Ectodermal cell (in vitro differentiated cells): ENCODE measurements around the gene DDR1.
"Not testable (repeated sequence)": the region's sequence is repeated elsewhere in the genome, so short reads cannot be mapped to it uniquely, and the experiment has no call there.

Experiments
- H3K27ac ChIP-seq: 2 replicates; pipeline ENCODE4 v1.7.0; 2013; ENCODE audit warnings: mild to moderate bottlenecking, low read depth, low read length; ENCODE audit not compliant: insufficient read depth, poor library complexity, severe bottlenecking
- H3K27me3 ChIP-seq: 2 replicates; pipeline ENCODE4 v1.7.0; 2013; ENCODE audit warnings: mild to moderate bottlenecking, low read length; ENCODE audit not compliant: insufficient read depth, control insufficient read depth, poor library complexity, severe bottlenecking
- H3K36me3 ChIP-seq: one replicate; pipeline ENCODE4 v1.7.0; 2013; ENCODE audit warnings: low read length; ENCODE audit not compliant: control insufficient read depth, insufficient read depth
- H3K4me1 ChIP-seq: one replicate; pipeline ENCODE4 v1.7.0; 2013; ENCODE audit warnings: low read length; ENCODE audit not compliant: control insufficient read depth, insufficient read depth
- H3K4me3 ChIP-seq: 2 replicates; pipeline ENCODE4 v1.7.0; 2013; ENCODE audit warnings: low read depth, low read length, control low read depth; ENCODE audit not compliant: insufficient read depth
- H3K9me3 ChIP-seq: 2 replicates; pipeline ENCODE4 v1.7.0; 2013; ENCODE audit warnings: mild to moderate bottlenecking, low read length, moderate library complexity; ENCODE audit not compliant: control insufficient read depth
- WGBS, 2 experiments: methylation state at CpG; one replicate each; pipeline ENCODE4 v1.1.7; 2013; ENCODE audit warnings: missing lambda C conversion rate in 2 of 2; 5-methylcytosine and 5-hydroxymethylcytosine counted together

DDR1 gene

DNA sequence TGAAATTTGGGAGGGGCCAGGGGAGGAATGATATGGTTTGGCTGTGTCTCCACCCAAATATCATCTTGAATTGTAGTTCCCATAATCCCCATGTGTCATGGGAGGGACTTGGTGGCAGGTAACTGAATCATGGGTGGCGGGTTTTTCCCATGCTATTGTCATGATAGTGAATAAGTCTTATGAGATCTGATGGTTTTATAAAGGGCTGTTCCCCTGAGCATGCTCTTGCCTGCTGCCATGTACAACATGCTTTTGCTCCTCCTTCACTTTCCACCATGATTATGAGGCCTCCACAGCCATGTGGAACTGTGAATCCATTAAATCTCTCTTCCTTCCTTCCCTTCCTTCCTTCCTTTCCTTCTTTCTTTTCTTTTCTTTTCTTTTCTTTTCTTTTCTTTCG is 31.9 kb upstream of the DDR1 start:
- H3K27me3 ChIP-seq, H3K4me1 ChIP-seq, H3K27ac ChIP-seq, H3K9me3 ChIP-seq, H3K36me3 ChIP-seq, H3K4me3 ChIP-seq: not testable (repeated sequence)
- 89 to 100% methylated on average over 2 of the region's 2 CpGs for WGBS, 2 experiments

DNA sequence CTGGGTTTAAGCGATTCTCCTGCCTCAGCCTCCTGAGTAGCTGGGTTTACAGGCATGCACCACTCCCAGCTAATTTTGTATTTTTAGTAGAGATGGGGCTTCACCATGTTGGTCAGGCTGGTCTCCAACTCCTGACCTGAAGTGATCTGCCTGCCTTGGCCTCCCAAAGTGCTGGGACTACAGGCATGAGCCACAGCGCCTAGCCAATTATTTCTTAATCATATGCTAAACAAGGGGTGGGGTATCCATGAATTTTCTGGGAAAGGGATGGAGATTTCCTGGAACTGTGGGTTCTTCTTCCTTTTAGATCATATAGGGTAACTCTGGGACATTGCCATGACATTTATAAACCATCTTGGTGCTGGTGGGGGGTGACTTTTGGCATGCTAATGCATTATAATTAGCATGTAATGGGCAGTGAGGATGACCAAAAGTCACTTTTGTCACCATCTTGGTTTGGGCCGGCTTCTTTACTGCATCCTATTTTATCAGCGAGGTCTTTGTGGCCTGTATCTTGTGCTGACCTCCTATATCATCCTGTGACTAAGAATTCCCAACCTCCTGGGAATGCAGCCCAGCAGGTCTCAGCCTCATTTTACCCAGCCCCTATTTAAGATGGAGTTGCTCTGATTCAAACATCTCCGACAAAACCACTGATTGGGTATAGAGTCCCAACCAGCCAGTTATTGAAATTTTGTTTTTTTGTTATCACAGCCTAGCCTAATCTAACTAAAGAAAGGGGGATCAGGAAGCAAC is 29.9 kb upstream of the DDR1 start:
- Histone ChIP-seq H3K9me3 (no peaks in the 10 kb centered on the region), H3K36me3 (no peaks in the 10 kb centered on the region), H3K4me3 (no peak overlapping the region), H3K27me3 (no peaks in the 10 kb centered on the region), H3K27ac (no peak overlapping the region), H3K4me1 (no peaks in the 10 kb centered on the region)
- WGBS, 2 experiments: 93 to 95% methylated on average over 5 of the region's 5 CpGs

DNA sequence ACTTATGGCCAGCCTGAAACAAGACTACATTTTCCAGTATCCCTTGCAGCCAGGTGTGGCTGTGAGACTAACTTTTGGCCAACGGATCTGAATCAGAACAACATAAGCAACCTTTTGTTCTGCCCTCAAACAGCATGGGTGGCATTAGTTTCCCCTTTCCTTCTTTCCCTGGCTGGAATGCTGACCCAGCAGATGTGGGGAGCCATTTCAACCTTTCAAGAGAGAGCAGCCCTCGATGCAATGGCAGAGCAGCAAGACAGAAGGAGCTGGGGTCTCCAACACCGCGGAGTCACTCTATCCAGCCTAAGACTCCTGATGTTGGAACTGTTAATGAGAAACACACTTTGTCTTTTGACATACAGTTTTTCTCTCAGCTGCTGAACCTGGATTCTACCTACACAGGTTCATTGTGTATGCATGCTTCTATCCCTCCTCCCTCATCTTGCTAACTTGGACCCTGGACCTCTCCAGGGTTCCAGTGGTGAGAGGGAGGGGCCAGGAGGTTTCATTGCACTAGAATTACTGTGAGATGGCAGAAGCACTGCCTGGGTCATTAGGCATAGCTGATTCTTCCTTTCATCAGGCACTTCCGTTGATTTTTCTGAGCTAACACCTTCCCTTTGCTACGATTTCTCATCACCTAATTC is 28.8 kb upstream of the DDR1 start:
- Histone ChIP-seq H3K27ac (no peak overlapping the region), H3K4me1 (no peaks in the 10 kb centered on the region), H3K4me3 (no peak overlapping the region), H3K36me3 (no peaks in the 10 kb centered on the region), H3K27me3 (no peaks in the 10 kb centered on the region), H3K9me3 (no peaks in the 10 kb centered on the region)
- 89 to 90% methylated on average over 6 of the region's 6 CpGs for WGBS, 2 experiments

DNA sequence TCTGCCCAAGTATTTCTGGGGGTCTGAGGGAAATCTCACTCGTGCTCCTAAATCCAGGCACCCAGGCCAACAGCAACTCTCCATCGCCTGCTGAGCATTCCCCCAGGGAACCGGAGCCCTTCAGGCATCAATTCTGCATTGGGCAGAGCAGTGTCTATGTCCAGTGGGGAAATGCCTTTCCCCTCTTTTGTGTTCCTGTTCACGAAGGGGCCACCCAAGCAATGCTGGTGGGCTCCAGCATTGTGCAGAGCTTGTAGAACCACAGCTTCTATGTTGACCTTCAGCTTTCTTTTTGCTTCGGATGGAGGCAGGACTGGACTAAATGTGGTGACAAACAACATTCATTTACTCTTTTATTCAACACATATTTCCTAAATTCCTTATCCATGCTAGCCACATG is 27.2 kb upstream of the DDR1 start:
- H3K27me3 ChIP-seq: no peaks in the 10 kb centered on the region
- no peak overlapping the region for H3K27ac ChIP-seq
- no peaks in the 10 kb centered on the region for H3K9me3 ChIP-seq
- H3K36me3 ChIP-seq: no peaks in the 10 kb centered on the region
- no peak overlapping the region for H3K4me3 ChIP-seq
- no peaks in the 10 kb centered on the region for H3K4me1 ChIP-seq
- 91 to 92% methylated on average over 5 of the region's 5 CpGs for WGBS, 2 experiments

DNA sequence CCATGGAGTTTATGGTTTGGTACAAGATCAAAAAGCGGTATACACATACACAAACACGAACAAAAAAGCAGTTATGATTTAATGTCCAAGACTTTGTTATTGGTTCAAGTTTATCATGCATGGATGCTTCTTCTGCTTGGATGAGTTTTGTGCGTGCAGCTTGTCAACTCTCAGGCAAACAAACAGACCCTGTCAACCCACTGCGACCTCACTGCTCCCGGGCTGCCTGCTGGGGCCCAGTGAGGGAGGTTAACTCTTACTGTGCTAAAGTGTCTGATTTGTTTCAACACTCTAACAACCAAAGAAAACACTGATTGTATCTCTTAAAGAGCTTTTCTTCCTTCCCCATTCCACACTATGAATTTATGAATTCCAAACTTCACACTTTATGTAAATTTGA is 26.8 kb upstream of the DDR1 start:
- 46 to 64% methylated on average over 5 of the region's 5 CpGs for WGBS, 2 experiments
- Histone ChIP-seq H3K9me3 (no peaks in the 10 kb centered on the region), H3K27me3 (no peaks in the 10 kb centered on the region), H3K36me3 (no peaks in the 10 kb centered on the region), H3K4me1 (no peaks in the 10 kb centered on the region), H3K27ac (no peak overlapping the region), H3K4me3 (no peak overlapping the region)

DNA sequence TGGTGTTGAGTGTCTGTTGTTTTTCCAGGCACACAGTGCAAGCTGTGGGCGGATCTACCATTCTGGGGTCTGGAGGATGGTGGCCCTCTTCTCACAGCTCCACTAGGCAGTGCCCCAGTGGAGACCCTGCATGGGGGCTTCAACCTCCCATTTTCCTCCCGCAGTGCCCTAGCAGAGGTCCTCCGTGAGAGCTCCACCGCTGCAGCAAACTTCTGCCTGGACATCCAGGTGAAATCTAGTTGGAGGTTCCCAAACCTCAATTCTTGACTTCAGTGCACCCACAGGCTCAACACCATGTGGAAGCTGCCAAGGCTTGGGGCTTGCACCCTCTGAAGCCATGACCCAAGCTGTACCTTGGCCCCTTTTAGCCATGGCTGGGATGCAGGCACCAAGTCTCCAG is 24.6 kb upstream of the DDR1 start:
- not testable (repeated sequence) for H3K4me3 ChIP-seq, H3K36me3 ChIP-seq, H3K9me3 ChIP-seq, H3K27ac ChIP-seq, H3K4me1 ChIP-seq, H3K27me3 ChIP-seq
- whole genome bisulfite sequencing, 2 experiments: 96 to 97% methylated on average over 4 of the region's 4 CpGs

DNA sequence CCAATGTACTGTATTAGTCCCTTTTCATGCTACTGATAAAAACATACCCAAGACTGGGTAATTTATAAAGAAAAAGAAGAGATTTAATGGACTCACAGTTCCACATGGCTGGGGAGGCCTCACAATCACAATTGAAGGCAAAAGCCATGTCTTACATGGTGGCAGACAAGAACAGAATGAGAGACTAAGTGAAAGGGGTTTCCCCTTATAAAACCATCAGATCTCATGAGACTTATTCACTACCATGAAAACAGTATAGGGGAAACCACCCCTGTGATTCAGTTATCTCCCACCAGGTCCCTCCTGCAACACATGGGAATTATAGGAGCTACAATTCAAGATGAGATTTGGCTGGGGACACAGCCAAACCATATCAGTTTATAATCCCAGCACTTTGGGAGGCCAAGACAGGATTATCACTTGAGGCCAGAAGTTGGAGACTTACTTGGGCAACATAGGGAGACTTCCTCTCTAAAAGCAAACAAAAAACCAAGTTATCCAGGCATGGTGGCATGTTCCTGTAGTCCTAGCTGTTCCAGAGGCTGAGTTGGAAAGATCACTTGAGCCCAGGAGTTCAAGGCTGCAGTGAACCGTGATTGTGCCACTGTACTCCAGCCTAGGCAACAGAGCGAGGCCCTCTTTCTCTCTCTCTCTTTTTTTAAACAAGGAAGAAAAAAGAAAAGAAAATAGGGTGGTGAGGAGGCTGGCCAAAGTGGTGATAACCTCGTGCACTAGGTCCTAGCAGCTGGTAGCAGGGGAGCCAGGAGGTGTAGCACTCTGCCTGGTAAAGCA is 22.9 kb upstream of the DDR1 start:
- H3K36me3 ChIP-seq: no peaks in the 10 kb centered on the region
- no peaks in the 10 kb centered on the region for H3K4me1 ChIP-seq
- H3K27ac ChIP-seq: no peak overlapping the region
- H3K9me3 ChIP-seq: no peaks in the 10 kb centered on the region
- no peaks in the 10 kb centered on the region for H3K27me3 ChIP-seq
- WGBS, 2 experiments: 88 to 93% methylated on average over 3 of the region's 3 CpGs
- no peak overlapping the region for H3K4me3 ChIP-seq

DNA sequence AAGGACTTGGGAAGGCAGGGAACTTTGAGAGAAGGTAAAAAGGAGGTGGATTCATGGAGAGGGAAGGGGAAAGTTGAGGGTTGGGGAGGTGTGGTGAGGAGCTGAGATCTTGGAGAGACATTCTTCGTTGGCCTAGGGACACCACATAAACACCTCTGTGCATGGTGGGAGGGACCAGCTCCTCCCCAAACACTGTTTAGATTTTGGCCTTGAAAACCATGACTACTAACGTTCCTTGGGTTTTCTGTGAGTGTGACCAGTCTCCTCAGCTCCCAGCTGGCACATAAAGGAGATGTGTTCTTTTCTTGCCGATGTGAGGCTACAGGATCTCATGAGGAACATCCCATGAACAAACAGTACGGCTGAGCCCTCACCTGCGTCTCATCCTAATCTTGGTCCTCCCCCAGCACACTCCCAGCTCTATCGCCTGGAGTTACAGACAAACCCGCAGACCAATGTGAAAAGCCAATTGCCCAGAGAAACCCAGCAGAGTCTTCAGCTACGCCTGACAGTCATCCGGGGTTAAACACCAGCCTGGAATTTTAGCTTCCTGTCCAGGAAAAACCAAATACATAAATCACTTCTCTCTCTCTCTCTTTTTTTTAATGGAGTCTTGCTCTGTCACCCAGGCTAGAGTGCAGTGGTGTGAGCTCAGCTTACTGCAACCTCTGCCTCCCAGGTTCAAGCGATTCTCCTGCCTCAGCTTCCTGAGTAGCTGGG is 22.0 kb upstream of the DDR1 start:
- H3K4me1 ChIP-seq: no peaks in the 10 kb centered on the region
- no peaks in the 10 kb centered on the region for H3K36me3 ChIP-seq
- no peaks in the 10 kb centered on the region for H3K27me3 ChIP-seq
- H3K4me3 ChIP-seq: no peak overlapping the region
- no peaks in the 10 kb centered on the region for H3K9me3 ChIP-seq
- WGBS, 2 experiments: 93 to 94% methylated on average over 10 of the region's 10 CpGs
- H3K27ac ChIP-seq: no peak overlapping the region

DNA sequence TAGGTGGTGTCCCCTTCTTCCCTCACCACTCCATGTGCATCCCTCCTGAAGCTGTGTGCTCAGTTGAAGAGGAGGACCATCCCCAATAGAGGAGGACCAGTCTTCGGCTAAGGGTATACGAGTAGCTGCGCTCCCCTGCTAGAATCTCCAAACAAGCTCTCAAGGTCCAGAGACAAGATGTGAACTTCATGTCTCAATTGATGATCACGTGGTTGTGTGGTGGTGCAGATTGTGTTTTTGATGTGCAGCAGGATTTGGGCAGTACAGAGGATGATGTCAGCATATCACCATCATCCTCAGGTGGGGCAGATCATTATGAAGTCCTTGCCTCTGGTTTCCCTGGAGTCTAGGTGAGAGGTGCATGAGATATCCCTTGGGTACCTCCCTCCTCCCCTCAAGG is 20.0 kb upstream of the DDR1 start:
- Histone ChIP-seq H3K36me3 (no peaks in the 10 kb centered on the region), H3K27me3 (no peaks in the 10 kb centered on the region), H3K9me3 (no peaks in the 10 kb centered on the region), H3K27ac (no peak overlapping the region), H3K4me1 (no peaks in the 10 kb centered on the region), H3K4me3 (no peak overlapping the region)
- WGBS, 2 experiments: 94% methylated on average over 4 of the region's 4 CpGs

DNA sequence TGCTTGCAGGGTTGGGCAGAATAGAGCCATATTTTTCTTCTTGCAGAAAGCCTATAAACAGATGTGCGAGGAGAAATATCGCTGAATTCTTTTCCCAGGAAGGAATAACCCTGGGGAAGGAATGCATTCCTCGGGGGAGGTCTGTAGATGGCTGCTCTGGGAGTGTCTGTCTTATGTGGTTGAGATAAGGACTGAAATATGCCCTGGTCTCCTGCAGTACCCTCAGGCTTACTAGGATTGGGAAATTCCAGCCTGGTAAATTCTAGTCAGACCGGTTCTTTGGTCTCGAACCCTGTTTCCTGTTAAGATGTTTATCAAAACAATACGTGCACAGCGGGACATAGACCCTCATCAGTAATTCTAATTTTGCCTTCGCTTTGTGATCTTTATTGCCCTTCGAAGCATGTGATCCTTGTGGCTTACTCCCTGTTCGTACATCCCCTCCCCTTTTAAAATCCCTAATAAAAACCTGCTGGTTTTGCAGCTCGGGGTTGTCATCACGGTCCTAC is 15.0 kb upstream of the DDR1 start:
- 91 to 92% methylated on average over 12 of the region's 12 CpGs for WGBS, 2 experiments
- not testable (repeated sequence) for H3K9me3 ChIP-seq, H3K36me3 ChIP-seq, H3K27me3 ChIP-seq, H3K4me3 ChIP-seq, H3K4me1 ChIP-seq, H3K27ac ChIP-seq
